ENCODE measurements around the gene WDR90. TPM values are rescaled to one million over a fixed set of nuclear protein-coding genes. Genes with fewer than 3 reads are reported as not detected.

Gene WDR90
- total RNA-seq, 1 experiment from 2014 or later, result 57.8 TPM

DNA sequence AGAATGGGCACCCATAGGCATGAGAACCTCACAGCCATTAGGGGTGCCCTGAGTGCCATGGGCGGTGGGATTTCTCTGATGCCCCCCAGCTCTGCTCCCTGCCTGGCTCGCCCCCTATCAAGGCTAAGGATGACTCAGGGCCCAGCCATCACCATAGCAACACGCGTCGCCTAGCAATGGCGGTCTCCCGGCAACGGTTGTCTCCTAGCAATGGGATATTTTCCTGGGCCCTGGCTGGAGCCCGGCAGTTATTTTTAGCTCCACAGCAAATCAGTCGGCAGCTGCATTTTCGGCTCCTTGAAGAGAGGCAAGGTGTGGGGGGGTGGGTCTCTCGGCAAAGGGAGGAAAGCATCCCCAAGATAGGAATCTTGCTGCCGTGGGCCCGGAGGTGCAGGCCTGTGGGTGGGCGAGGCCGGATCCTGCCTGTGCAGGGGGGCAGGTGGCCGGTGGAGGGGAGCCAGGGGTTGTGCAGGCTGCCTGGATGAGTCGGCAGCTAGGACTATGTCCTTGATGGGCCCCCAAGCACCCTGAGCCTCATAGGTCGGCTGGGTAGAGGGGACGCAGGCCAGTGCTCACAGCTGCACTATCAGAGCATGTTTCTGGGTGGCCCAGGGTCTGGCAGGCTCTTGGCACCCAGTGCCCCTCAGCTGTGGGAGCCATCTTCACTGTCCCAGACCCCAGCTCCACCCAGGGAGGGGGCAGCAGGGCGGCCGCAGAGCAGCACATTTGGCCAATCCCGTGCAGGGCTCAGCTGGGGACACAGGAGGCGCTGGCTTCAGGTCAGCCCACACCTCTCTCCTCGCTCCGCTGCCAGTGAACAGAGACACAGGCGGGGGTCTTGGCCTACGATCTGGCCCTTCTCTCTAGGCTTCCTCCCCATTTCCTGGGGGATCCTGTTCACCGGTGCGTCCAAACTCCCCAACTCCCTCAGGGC, 60.7 kb downstream of the WDR90 start:
- intact Hi-C loops (cut with micrococcal nuclease; ENCODE audit: unreplicated experiment), result loop anchor here (10.0 kb wide), 1 partner anchor 75 kb away; the partner anchor contains the start of genes CHTF18 and RPUSD1
- DNase-seq, result peak in 1 of 2 experiments; percentile 66
- POLR2A ChIA-PET, result no interaction called here
- Mint-ChIP-seq H3K36me3 (ENCODE audit: insufficient read depth, unreplicated experiment) (peaks cover 8% of the 10 kb centered on the region), H3K4me3 (ENCODE audit: unreplicated experiment) (no peak overlapping the region), H3K4me1 (ENCODE audit: low read depth, unreplicated experiment) (peaks cover 7% of the 10 kb centered on the region), H3K27ac (ENCODE audit: unreplicated experiment) (no peak overlapping the region), H3K9me3 (ENCODE audit: unreplicated experiment) (no peaks in the 10 kb centered on the region), H3K27me3 (ENCODE audit: insufficient read depth, unreplicated experiment) (peaks cover 5% of the 10 kb centered on the region)
- no peaks in the 10 kb centered on the region for H3K9me3 ChIP-seq
- H3K4me3 ChIP-seq (ENCODE audit: low read depth, low read length), result no peak overlapping the region
- no peaks in the 10 kb centered on the region for H3K27me3 ChIP-seq (replicated peaks; ENCODE audit: control insufficient read depth, insufficient read depth, low read length)
- no peaks in the 10 kb centered on the region for H3K36me3 ChIP-seq (ENCODE audit: control insufficient read depth, insufficient read depth, low read length)
- TF ChIP-seq, protein P1, sequence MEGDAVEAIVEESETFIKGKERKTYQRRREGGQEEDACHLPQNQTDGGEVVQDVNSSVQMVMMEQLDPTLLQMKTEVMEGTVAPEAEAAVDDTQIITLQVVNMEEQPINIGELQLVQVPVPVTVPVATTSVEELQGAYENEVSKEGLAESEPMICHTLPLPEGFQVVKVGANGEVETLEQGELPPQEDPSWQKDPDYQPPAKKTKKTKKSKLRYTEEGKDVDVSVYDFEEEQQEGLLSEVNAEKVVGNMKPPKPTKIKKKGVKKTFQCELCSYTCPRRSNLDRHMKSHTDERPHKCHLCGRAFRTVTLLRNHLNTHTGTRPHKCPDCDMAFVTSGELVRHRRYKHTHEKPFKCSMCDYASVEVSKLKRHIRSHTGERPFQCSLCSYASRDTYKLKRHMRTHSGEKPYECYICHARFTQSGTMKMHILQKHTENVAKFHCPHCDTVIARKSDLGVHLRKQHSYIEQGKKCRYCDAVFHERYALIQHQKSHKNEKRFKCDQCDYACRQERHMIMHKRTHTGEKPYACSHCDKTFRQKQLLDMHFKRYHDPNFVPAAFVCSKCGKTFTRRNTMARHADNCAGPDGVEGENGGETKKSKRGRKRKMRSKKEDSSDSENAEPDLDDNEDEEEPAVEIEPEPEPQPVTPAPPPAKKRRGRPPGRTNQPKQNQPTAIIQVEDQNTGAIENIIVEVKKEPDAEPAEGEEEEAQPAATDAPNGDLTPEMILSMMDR (IDR thresholded peaks at IDR 0.05; ENCODE audit: insufficient read depth in 1 of 2, low read depth in 1 of 2, low read length in 1 of 2, severe bottlenecking in 1 of 2, unreplicated experiment in 1 of 2), result no peak
- peaks cover 14% of the 10 kb centered on the region for H3K4me1 ChIP-seq
- CTCF ChIA-PET, result interaction anchor here (0.6 to 1.0 kb wide), 2 partner anchors 10 to 271 kb away, joined by 3 to 4 read pairs; no protein-coding TSS in a partner anchor
- BruUV-seq (replicated peaks), result no TSS peak

DNA sequence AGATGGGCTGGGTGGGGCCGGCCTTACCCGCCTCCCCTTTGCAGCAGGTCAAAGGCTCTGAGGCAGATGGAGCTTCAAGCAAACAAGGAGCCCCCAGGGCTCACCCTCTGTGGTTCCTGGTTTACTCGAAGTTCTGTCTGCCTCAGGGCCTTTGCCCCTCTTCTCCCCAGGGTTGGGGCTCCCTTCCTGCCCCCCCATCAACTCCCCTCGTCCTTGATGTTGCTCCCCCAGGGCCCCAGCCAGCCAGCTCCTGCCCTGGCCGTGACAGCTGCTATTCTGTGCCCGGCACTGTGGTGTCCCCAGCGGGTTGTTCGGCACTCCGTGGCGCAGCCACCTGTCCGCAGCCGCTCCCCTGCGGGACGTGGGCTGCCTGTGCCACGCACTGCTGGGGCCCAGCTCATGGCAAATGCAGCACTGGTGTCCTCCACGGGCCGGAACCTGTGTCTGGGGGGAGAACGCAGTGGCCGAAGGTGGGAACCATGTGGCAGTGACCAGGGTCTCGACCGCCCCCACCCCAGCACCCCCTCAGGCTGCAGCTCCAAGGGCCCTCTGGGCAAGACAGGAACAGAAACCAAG, 61.4 kb downstream of the WDR90 start:
- CTCF ChIA-PET, result interaction anchor here (0.6 to 1.1 kb wide), 3 partner anchors 9 to 270 kb away, joined by 3 to 4 read pairs (median 3); no protein-coding TSS in a partner anchor
- Mint-ChIP-seq H3K4me1 (ENCODE audit: low read depth, unreplicated experiment) (peaks cover 7% of the 10 kb centered on the region), H3K27ac (ENCODE audit: unreplicated experiment) (no peak overlapping the region)

More for the DNA sequence above, 61.4 kb downstream of the WDR90 start:
- Histone ChIP-seq H3K27me3 (replicated peaks; ENCODE audit: control insufficient read depth, insufficient read depth, low read length) (no peaks in the 10 kb centered on the region), H3K36me3 (ENCODE audit: control insufficient read depth, insufficient read depth, low read length) (no peaks in the 10 kb centered on the region), H3K9me3 (no peaks in the 10 kb centered on the region), H3K4me1 (peaks cover 14% of the 10 kb centered on the region), H3K4me3 (ENCODE audit: low read depth, low read length) (no peak overlapping the region)
- H3K4me3 Mint-ChIP-seq (ENCODE audit: unreplicated experiment), result no peak overlapping the region
- DNase-seq, result no peak
- peaks cover 8% of the 10 kb centered on the region for H3K36me3 Mint-ChIP-seq (ENCODE audit: insufficient read depth, unreplicated experiment)
- H3K9me3 Mint-ChIP-seq (ENCODE audit: unreplicated experiment), result no peaks in the 10 kb centered on the region
- TF ChIP-seq, protein P1 (IDR thresholded peaks at IDR 0.05; ENCODE audit: insufficient read depth in 1 of 2, low read depth in 1 of 2, low read length in 1 of 2, severe bottlenecking in 1 of 2, unreplicated experiment in 1 of 2), result no peak
- intact Hi-C loops (cut with micrococcal nuclease; ENCODE audit: unreplicated experiment), result loop anchor here (10.0 kb wide), 1 partner anchor 74 kb away; the partner anchor contains the start of genes CHTF18 and RPUSD1
- POLR2A ChIA-PET, result interaction anchor here (0.6 kb wide), 1 partner anchor 60 kb away, joined by 5 read pairs; no protein-coding TSS in a partner anchor
- BruUV-seq (replicated peaks), result no TSS peak
- H3K27me3 Mint-ChIP-seq (ENCODE audit: insufficient read depth, unreplicated experiment), result peaks cover 5% of the 10 kb centered on the region

Measured in Caco-2 (cell line).